ENCODE data around the gene THEMIS. TPM values are rescaled to one million over a fixed set of nuclear protein-coding genes. Genes with fewer than 3 reads are reported as not detected.

Gene THEMIS
- total RNA-seq, 1 experiment from 2014 or later, result not detected

GRCh38 chr6:127914240-127914639 lies 13.4 kb upstream of the THEMIS start (continued):
- TF ChIP-seq TP53 (CRISPR knock-in tag; IDR thresholded peaks at IDR 0.05) (no peak), GRHL2 (CRISPR knock-in tag; IDR thresholded peaks at IDR 0.05; ENCODE audit: insufficient replicate concordance, severe bottlenecking) (no peak), ZBTB21 (CRISPR knock-in tag; IDR thresholded peaks at IDR 0.05; ENCODE audit: borderline replicate concordance) (no peak), SP1 (CRISPR knock-in tag; conservative IDR thresholded peaks at IDR 0.05) (no peak), STAT6 (CRISPR knock-in tag; conservative IDR thresholded peaks at IDR 0.05; ENCODE audit: low read depth) (no peak)

GRCh38 chr6:127912914-127913313 lies 12.1 kb upstream of the THEMIS start:
- Mint-ChIP-seq H3K9me3 (peaks cover 22% of the 10 kb centered on the region), H3K4me3 (no peak overlapping the region), H3K36me3 (peaks cover 4% of the 10 kb centered on the region), H3K27ac (no peak overlapping the region), H3K27me3 (ENCODE audit: low read depth) (no peaks in the 10 kb centered on the region), H3K4me1 (no peaks in the 10 kb centered on the region)
- ATAC-seq (no peak), DNase-seq (ENCODE audit: low spot score) (no peak)
- POLR2A ChIA-PET, result no interaction called here
- TF ChIP-seq TCF7 (CRISPR knock-in tag; IDR thresholded peaks at IDR 0.05; ENCODE audit: low read depth) (no peak), HMGA2 (CRISPR knock-in tag; IDR thresholded peaks at IDR 0.05) (no peak), RORB (CRISPR knock-in tag; IDR thresholded peaks at IDR 0.05) (no peak), ZNF219 (CRISPR knock-in tag; IDR thresholded peaks at IDR 0.05; ENCODE audit: borderline replicate concordance) (no peak), ZMAT4 (CRISPR knock-in tag; IDR thresholded peaks at IDR 0.05) (no peak), ERG (CRISPR knock-in tag; IDR thresholded peaks at IDR 0.05) (no peak), STAT6 (CRISPR knock-in tag; conservative IDR thresholded peaks at IDR 0.05; ENCODE audit: low read depth) (no peak), EMX1 (CRISPR knock-in tag; IDR thresholded peaks at IDR 0.05) (no peak), ATF3 (CRISPR knock-in tag; conservative IDR thresholded peaks at IDR 0.05) (no peak), NFYB (CRISPR knock-in tag; conservative IDR thresholded peaks at IDR 0.05; ENCODE audit: low read depth) (no peak), CREB1 (CRISPR knock-in tag; IDR thresholded peaks at IDR 0.05) (no peak), NR2C2 (CRISPR knock-in tag; IDR thresholded peaks at IDR 0.05) (no peak), ZNF423 (CRISPR knock-in tag; IDR thresholded peaks at IDR 0.05) (no peak)
- CTCF ChIA-PET, result no interaction called here
